B cell (primary cell): ENCODE data around the gene DEFB115. TPM values are rescaled to one million over a fixed set of nuclear protein-coding genes. Genes with fewer than 3 reads are reported as not detected.

Experiments
- ATAC-seq: fragments of 200-7000 bp; cut with Tn5 transposase; one replicate; pipeline ENCODE4 v1.10.0; 2021; ENCODE audit warnings: low read depth, mild to moderate bottlenecking, moderate number of reproducible peaks, moderate library complexity
- CTCF ChIA-PET: fragments of 350-600 bp; sonication (Branson Sonifier 250); formaldehyde crosslinking; loops from one replicate; lab custom pipeline; 2021; ENCODE audit warnings: antibody characterized with exemption, inconsistent platforms; lab: Charles Lee
- POLR2A ChIA-PET: fragments of 350-600 bp; sonication (Branson Sonifier 250); formaldehyde crosslinking; loops from one replicate; lab custom pipeline; 2021; ENCODE audit warnings: antibody characterized with exemption; lab: Charles Lee
- DNase-seq: peaks from one replicate; pipeline ENCODE4 v3.0.0; 2013
- H2AFZ ChIP-seq: 2 replicates; pipeline ENCODE4 v1.6.1; 2012; ENCODE audit warnings: mild to moderate bottlenecking, low read depth, low read length; ENCODE audit not compliant: insufficient read depth, poor library complexity, severe bottlenecking
- H3K27ac ChIP-seq, 2 donors: 1 replicate in 1 of 2; 2 replicates in 1 of 2; pipeline ENCODE4 v1.5.1; 2012 to 2013; ENCODE audit warnings: low read length in 2 of 2, mild to moderate bottlenecking in 2 of 2, moderate library complexity in 1 of 2
- H3K27me3 ChIP-seq, 4 experiments: fragments of 200-600 bp in 1 of 4; sonication (generic) in 1 of 4; replicated peaks in 1 of 4; 1 replicate in 2 of 4; 2 replicates in 2 of 4; pipeline versions ENCODE4 v1.6.1 to v1.7.0; 2013 to 2016; ENCODE audit warnings: low read length in 3 of 4, mild to moderate bottlenecking in 2 of 4, mixed read lengths in 1 of 4, moderate library complexity in 1 of 4; ENCODE audit not compliant: insufficient read depth in 4 of 4, control insufficient read depth in 3 of 4; ENCODE audit errors: control extremely low read depth in 1 of 4
- H3K36me3 ChIP-seq, 2 experiments: replicated peaks in 1 of 2; 1 replicate in 1 of 2; 2 replicates in 1 of 2; pipeline versions ENCODE4 v1.6.1 to v1.7.1; 2013; ENCODE audit warnings: low read length in 1 of 2; ENCODE audit not compliant: insufficient read depth in 2 of 2, control insufficient read depth in 1 of 2; ENCODE audit errors: control extremely low read depth in 1 of 2, extremely low read depth in 1 of 2
- H3K4me1 ChIP-seq, 2 donors: fragments of 200-600 bp in 1 of 2; sonication (generic) in 1 of 2; 1 replicate in 1 of 2; 2 replicates in 1 of 2; pipeline versions ENCODE4 v1.5.1 to v1.6.1; 2013 to 2017; ENCODE audit warnings: low read length in 2 of 2; ENCODE audit not compliant: control insufficient read depth in 2 of 2, insufficient read depth in 2 of 2
- H3K4me2 ChIP-seq: replicated peaks from 2 replicates; pipeline ENCODE3; 2012; ENCODE audit warnings: mild to moderate bottlenecking, low read depth, low read length; ENCODE audit not compliant: poor library complexity, severe bottlenecking
- H3K4me3 ChIP-seq, 5 experiments: fragments of 200-600 bp in 1 of 5; sonication (generic) in 1 of 5; 1 replicate in 3 of 5; 2 replicates in 2 of 5; pipeline versions ENCODE4 v1.5.1 to v1.7.0; 2011 to 2016; ENCODE audit warnings: low read length in 4 of 5, mild to moderate bottlenecking in 4 of 5, low read depth in 2 of 5, control low read depth in 1 of 5, moderate library complexity in 1 of 5; ENCODE audit not compliant: insufficient read depth in 1 of 5; ENCODE audit errors: control extremely low read depth in 1 of 5, extremely low read depth in 1 of 5
- H3K79me2 ChIP-seq: fragments of 200-600 bp; sonication (generic); one replicate; pipeline ENCODE4 v1.6.0; 2016; ENCODE audit warnings: low read length; ENCODE audit not compliant: control insufficient read depth, insufficient read depth
- H3K9ac ChIP-seq: fragments of 200-600 bp; sonication (generic); 2 replicates; pipeline ENCODE4 v1.6.1; 2017; ENCODE audit warnings: mild to moderate bottlenecking, low read length, moderate library complexity
- H3K9me3 ChIP-seq, 3 donors: one replicate each; pipeline versions ENCODE4 v1.6.1 to v1.7.1; 2013; ENCODE audit warnings: low read length in 2 of 3; ENCODE audit not compliant: control insufficient read depth in 2 of 3, insufficient read depth in 1 of 3; ENCODE audit errors: control extremely low read depth in 1 of 3
- H4K20me1 ChIP-seq: 2 replicates; pipeline ENCODE4 v1.6.0; 2012; ENCODE audit warnings: mild to moderate bottlenecking, low read length; ENCODE audit not compliant: insufficient read depth, control insufficient read depth, poor library complexity, severe bottlenecking
- H3K27ac Mint-ChIP-seq: one replicate; pipeline ENCODE4 v1.8.0; 2021; ENCODE audit warnings: mixed read lengths
- H3K27me3 Mint-ChIP-seq: one replicate; pipeline ENCODE4 v1.8.0; 2021; ENCODE audit warnings: mixed read lengths
- H3K4me1 Mint-ChIP-seq: one replicate; pipeline ENCODE4 v1.8.0; 2021; ENCODE audit warnings: mixed read lengths
- H3K4me3 Mint-ChIP-seq: one replicate; pipeline ENCODE4 v1.8.0; 2021; ENCODE audit warnings: mixed read lengths
- H3K9me3 Mint-ChIP-seq: one replicate; pipeline ENCODE4 v1.8.0; 2022; ENCODE audit warnings: mixed read lengths; ENCODE audit not compliant: insufficient read depth
- CTCF ChIP-seq: fragments of 200-600 bp; IDR thresholded peaks from one replicate; pipeline ENCODE4 v1.8.0; 2022; ENCODE audit warnings: antibody characterized with exemption, mild to moderate bottlenecking
- EZH2 ChIP-seq: IDR thresholded peaks from 2 replicates; pipeline ENCODE4 v1.6.1; 2012; ENCODE audit warnings: borderline replicate concordance, low read depth, mild to moderate bottlenecking, moderate library complexity, low read length; ENCODE audit not compliant: insufficient read depth, poor library complexity, severe bottlenecking
- WGBS: methylation state at CpG from one replicate; pipeline ENCODE4 v1.1.5; 2013; ENCODE audit warnings: missing lambda C conversion rate; ENCODE audit not compliant: insufficient coverage; 5-methylcytosine and 5-hydroxymethylcytosine counted together
- intact Hi-C: fragments of 100-400 bp; cut with micrococcal nuclease; formaldehyde crosslinking; loops from one replicate; pipeline ENCODE4 v1.10.0; 2022
- polyA minus RNA-seq: library from RNA; depleted of rRNA, polyadenylated mRNA; stranded (reverse); fragments of >200 nt; gene quantifications from 2 replicates; pipeline ENCODE4 v1.2.3, GENCODE V29; 2012
- polyA plus RNA-seq: library from polyadenylated mRNA; depleted of rRNA; stranded (reverse); fragments of >200 nt; gene quantifications from 2 replicates; pipeline ENCODE4 v1.2.3, GENCODE V29; 2012
- total RNA-seq, 2 donors: library from RNA; stranded (reverse); fragments of 120-200 nt in 1 of 2; gene quantifications; 1 replicate in 1 of 2; 2 replicates in 1 of 2; pipeline versions ENCODE4 v1.2.3 to v1.2.4, GENCODE V29; 2013 to 2022

The DEFB115 gene
- not detected in 2 replicates for total RNA-seq
- not detected for total RNA-seq (2013)
- polyA plus RNA-seq = not detected in 2 replicates
- not detected in 2 replicates for polyA minus RNA-seq

GRCh38 chr20:31257364-31257763 lies at the start of gene DEFB115:
DEFB115 (plus strand) TSS chr20:31257664; CDS start chr20:31257664, 0 bp downstream.
- H3K4me3 Mint-ChIP-seq = no peak within 1 kb of the TSS

GRCh38 chr20:31236953-31237352 lies 20.5 kb upstream of the DEFB115 start:
- no peaks in the 10 kb centered on the region for H3K27me3 Mint-ChIP-seq
- POLR2A ChIA-PET = no interaction called here
- no peak for ATAC-seq

More at GRCh38 chr20:31257364-31257763, at the start of gene DEFB115:
- H3K27ac Mint-ChIP-seq = no peak within 1 kb of the TSS
- whole genome bisulfite sequencing = no CpG with 5 or more reads among the region's 2 CpGs
- intact Hi-C loops = no loop called here
- no peak for ATAC-seq
- no peak for DNase-seq
- Histone ChIP-seq H3K4me2 (no peak within 1 kb of the TSS), H2AFZ (no peak within 1 kb of the TSS), H3K4me3 (no peak within 1 kb of the TSS), H3K27ac (no peak within 1 kb of the TSS), H3K27me3 (no peaks in the 10 kb centered on the region), H3K9ac (no peak within 1 kb of the TSS), H3K36me3 (no peaks in the 10 kb centered on the region), H4K20me1 (no peaks in the 10 kb centered on the region), H3K4me1 (no peaks in the 10 kb centered on the region), H3K79me2 (no peaks in the 10 kb centered on the region), H3K9me3 (no peaks in the 10 kb centered on the region)
- no peaks in the 10 kb centered on the region for H3K27me3 Mint-ChIP-seq
- POLR2A ChIA-PET = no interaction called here
- no peaks in the 10 kb centered on the region for H3K4me1 Mint-ChIP-seq
- CTCF ChIA-PET = no interaction called here
- H3K9me3 Mint-ChIP-seq = peaks cover 6% of the 10 kb centered on the region
- TF ChIP-seq CTCF (no peak), EZH2 (no peak)

More at GRCh38 chr20:31236953-31237352, 20.5 kb upstream of the DEFB115 start:
- Histone ChIP-seq H3K4me1 (no peaks in the 10 kb centered on the region), H3K4me3 (no peak overlapping the region), H3K27ac (no peak overlapping the region), H3K4me2 (no peak overlapping the region), H3K9ac (no peak overlapping the region), H4K20me1 (no peaks in the 10 kb centered on the region), H3K79me2 (no peaks in the 10 kb centered on the region), H3K36me3 (no peaks in the 10 kb centered on the region), H2AFZ (no peak overlapping the region), H3K9me3 (peaks cover 12 to 96% (median 42%) of the 10 kb centered on the region in 3 donors), H3K27me3 (no peaks in the 10 kb centered on the region)
- WGBS = 76% methylated on average over 10 of the region's 10 CpGs
- no peaks in the 10 kb centered on the region for H3K4me1 Mint-ChIP-seq
- CTCF ChIA-PET = no interaction called here
- DNase-seq = no peak
- TF ChIP-seq CTCF (no peak), EZH2 (no peak)
- no peak overlapping the region for H3K27ac Mint-ChIP-seq
- intact Hi-C loops = no loop called here
- no peaks in the 10 kb centered on the region for H3K9me3 Mint-ChIP-seq
- no peak overlapping the region for H3K4me3 Mint-ChIP-seq
